ENCODE measurements around the gene PNPLA8. TPM values are rescaled to one million over a fixed set of nuclear protein-coding genes. Genes with fewer than 3 reads are reported as not detected.

Gene PNPLA8
- total RNA-seq, 1 donor from 2014 or later = 33.4 TPM

DNA sequence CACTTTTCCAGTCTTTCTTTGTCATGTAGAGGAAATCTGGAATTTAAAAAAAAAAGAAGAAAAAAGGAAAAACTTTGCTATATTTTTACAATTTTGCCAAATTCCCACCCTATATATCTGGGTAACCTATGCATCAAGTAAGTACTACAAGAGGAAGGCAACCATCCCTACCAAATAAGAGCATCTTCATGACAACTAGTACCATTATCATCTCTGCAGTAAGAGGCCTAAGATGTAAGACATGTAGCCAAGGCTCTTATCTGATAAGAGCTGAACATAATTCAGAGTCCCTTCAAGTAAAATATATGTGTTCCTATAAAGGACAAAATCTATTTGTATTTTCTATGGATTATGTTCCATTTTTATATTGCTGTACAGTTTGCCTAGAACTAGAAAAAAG, 40.1 kb upstream of the PNPLA8 start:
- no peak overlapping the region for H3K4me2 ChIP-seq
- peaks cover 16% of the 10 kb centered on the region for H3K4me1 Mint-ChIP-seq
- no peak overlapping the region for H3K4me3 Mint-ChIP-seq
- H4K20me1 ChIP-seq (ENCODE audit: low read depth) = peaks cover 2% of the 10 kb centered on the region
- H2AFZ ChIP-seq (replicated peaks) = no peak overlapping the region
- peaks cover 36% of the 10 kb centered on the region for H3F3A ChIP-seq (ENCODE audit: low read depth)
- peaks cover 7% of the 10 kb centered on the region for H3K36me3 ChIP-seq
- peaks cover 73% of the 10 kb centered on the region for H3K79me2 ChIP-seq (ENCODE audit: low read depth)
- H3K36me3 Mint-ChIP-seq = peaks cover 36% of the 10 kb centered on the region
- peaks cover 27% of the 10 kb centered on the region for H3K4me1 ChIP-seq
- no peaks in the 10 kb centered on the region for H3K27me3 ChIP-seq
- no peak overlapping the region for H3K4me3 ChIP-seq
- TF ChIP-seq, protein P1, sequence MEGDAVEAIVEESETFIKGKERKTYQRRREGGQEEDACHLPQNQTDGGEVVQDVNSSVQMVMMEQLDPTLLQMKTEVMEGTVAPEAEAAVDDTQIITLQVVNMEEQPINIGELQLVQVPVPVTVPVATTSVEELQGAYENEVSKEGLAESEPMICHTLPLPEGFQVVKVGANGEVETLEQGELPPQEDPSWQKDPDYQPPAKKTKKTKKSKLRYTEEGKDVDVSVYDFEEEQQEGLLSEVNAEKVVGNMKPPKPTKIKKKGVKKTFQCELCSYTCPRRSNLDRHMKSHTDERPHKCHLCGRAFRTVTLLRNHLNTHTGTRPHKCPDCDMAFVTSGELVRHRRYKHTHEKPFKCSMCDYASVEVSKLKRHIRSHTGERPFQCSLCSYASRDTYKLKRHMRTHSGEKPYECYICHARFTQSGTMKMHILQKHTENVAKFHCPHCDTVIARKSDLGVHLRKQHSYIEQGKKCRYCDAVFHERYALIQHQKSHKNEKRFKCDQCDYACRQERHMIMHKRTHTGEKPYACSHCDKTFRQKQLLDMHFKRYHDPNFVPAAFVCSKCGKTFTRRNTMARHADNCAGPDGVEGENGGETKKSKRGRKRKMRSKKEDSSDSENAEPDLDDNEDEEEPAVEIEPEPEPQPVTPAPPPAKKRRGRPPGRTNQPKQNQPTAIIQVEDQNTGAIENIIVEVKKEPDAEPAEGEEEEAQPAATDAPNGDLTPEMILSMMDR (IDR thresholded peaks at IDR 0.05) = no peak
- TF ChIP-seq EZH2phosphoT487 (IDR thresholded peaks at IDR 0.05) (no peak), EZH2 (IDR thresholded peaks at IDR 0.05) (no peak)
- no peak for DNase-seq (ENCODE audit: low spot score)
- H3K9me3 ChIP-seq (ENCODE audit: low read depth) = no peaks in the 10 kb centered on the region
- H3K27ac Mint-ChIP-seq = no peak overlapping the region
- no peak overlapping the region for H3K27ac ChIP-seq
- H3K27me3 Mint-ChIP-seq (ENCODE audit: insufficient read depth, low read depth) = no peaks in the 10 kb centered on the region
- H3K9me3 Mint-ChIP-seq = peaks cover 2% of the 10 kb centered on the region
- H3K9ac ChIP-seq = no peak overlapping the region

DNA sequence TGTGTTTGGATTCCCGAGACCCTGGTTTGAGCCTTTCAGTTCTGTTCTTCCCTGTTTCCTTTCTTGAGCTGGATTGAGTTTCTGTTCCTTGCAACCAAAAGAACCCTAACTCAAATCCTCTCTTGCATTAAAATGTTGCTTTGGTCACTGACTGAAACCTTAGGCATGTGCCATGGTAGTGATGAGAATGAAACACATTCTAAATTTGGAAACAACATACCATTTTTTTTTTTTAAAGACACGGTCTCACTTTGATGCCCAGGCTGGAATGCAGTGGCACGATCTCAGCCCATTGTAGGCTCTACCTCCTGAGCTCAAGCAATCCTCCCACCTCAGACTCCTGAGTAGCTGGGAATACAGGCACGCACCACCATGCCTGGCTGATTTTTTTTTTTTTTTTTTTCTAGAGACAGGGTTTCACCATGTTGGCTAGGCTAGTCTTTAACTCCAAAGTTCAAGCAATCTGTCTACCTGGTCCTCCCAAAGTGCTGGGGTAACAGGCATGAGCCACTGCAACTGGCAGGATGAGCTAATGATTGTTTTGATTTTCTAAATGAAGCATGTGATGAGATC, 35.2 kb upstream of the PNPLA8 start:
- H3K27ac Mint-ChIP-seq = no peak overlapping the region
- no peak overlapping the region for H3K4me3 Mint-ChIP-seq
- H3K36me3 Mint-ChIP-seq = peaks cover 55% of the 10 kb centered on the region

GRCh38 chr7:108559253-108559652, 33.3 kb upstream of the PNPLA8 start:
- Histone ChIP-seq H3K4me3 (no peak overlapping the region), H4K20me1 (ENCODE audit: low read depth) (no peaks in the 10 kb centered on the region), H3K9ac (no peak overlapping the region), H3K9me3 (ENCODE audit: low read depth) (no peaks in the 10 kb centered on the region), H3F3A (ENCODE audit: low read depth) (peaks cover 21% of the 10 kb centered on the region), H3K4me2 (no peak overlapping the region), H3K27me3 (no peaks in the 10 kb centered on the region), H3K27ac (no peak overlapping the region), H3K4me1 (no peaks in the 10 kb centered on the region), H3K36me3 (peaks cover 1% of the 10 kb centered on the region), H2AFZ (replicated peaks) (no peak overlapping the region), H3K79me2 (ENCODE audit: low read depth) (peaks cover 13% of the 10 kb centered on the region)
- Mint-ChIP-seq H3K27me3 (ENCODE audit: insufficient read depth, low read depth) (no peaks in the 10 kb centered on the region), H3K9me3 (peaks cover 31% of the 10 kb centered on the region), H3K27ac (no peak overlapping the region), H3K4me3 (no peak overlapping the region), H3K4me1 (no peaks in the 10 kb centered on the region), H3K36me3 (peaks cover 46% of the 10 kb centered on the region)
- TF ChIP-seq, protein P1 (IDR thresholded peaks at IDR 0.05) = no peak
- no peak for TF ChIP-seq EZH2phosphoT487 (IDR thresholded peaks at IDR 0.05)
- no peak for TF ChIP-seq EZH2 (IDR thresholded peaks at IDR 0.05)
- no peak for DNase-seq (ENCODE audit: low spot score)

More for the DNA sequence above, 35.2 kb upstream of the PNPLA8 start:
- Histone ChIP-seq H4K20me1 (ENCODE audit: low read depth) (no peaks in the 10 kb centered on the region), H3K4me3 (no peak overlapping the region), H3K4me2 (no peak overlapping the region), H3K27ac (no peak overlapping the region), H3F3A (ENCODE audit: low read depth) (peaks cover 21% of the 10 kb centered on the region), H3K79me2 (ENCODE audit: low read depth) (peaks cover 30% of the 10 kb centered on the region), H3K9ac (no peak overlapping the region), H3K27me3 (no peaks in the 10 kb centered on the region), H3K36me3 (peaks cover 3% of the 10 kb centered on the region), H3K4me1 (no peaks in the 10 kb centered on the region), H2AFZ (replicated peaks) (no peak overlapping the region), H3K9me3 (ENCODE audit: low read depth) (no peaks in the 10 kb centered on the region)
- H3K4me1 Mint-ChIP-seq = no peaks in the 10 kb centered on the region
- H3K9me3 Mint-ChIP-seq = peaks cover 25% of the 10 kb centered on the region
- TF ChIP-seq EZH2phosphoT487 (IDR thresholded peaks at IDR 0.05) = no peak
- no peak for TF ChIP-seq EZH2 (IDR thresholded peaks at IDR 0.05)
- TF ChIP-seq, protein P1 (IDR thresholded peaks at IDR 0.05) = no peak
- no peak for DNase-seq (ENCODE audit: low spot score)
- H3K27me3 Mint-ChIP-seq (ENCODE audit: insufficient read depth, low read depth) = no peaks in the 10 kb centered on the region

Measured in neural progenitor cell (in vitro differentiated cells).